HS-27A (cell line): Measurements from ENCODE around the gene SMIM38.
"Not testable (repeated sequence)": the region's sequence is repeated elsewhere in the genome, so short reads cannot be mapped to it uniquely, and the experiment has no call there.

Source experiments
- DNase-seq: peaks from one replicate; pipeline ENCODE4 v3.0.0-alpha.2; 2012; ENCODE audit warnings: low read depth, missing footprints

Gene SMIM38

DNA sequence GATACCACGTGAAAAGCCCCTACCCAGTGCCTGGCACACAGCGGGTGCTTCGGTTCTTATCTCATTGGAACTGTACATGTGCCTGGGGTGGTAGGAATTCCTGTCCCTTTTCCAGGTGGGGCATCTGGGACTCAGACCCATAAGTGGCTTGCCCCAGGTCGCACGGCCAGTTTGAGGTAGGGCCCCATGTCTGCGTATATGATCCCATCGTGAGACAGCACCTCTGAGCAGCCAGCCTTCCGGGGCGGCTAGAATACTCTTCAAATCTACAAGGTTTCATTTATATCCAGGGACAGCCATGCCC lies 33.5 kb upstream of the SMIM38 start:
- DNase-seq: no peak

DNA sequence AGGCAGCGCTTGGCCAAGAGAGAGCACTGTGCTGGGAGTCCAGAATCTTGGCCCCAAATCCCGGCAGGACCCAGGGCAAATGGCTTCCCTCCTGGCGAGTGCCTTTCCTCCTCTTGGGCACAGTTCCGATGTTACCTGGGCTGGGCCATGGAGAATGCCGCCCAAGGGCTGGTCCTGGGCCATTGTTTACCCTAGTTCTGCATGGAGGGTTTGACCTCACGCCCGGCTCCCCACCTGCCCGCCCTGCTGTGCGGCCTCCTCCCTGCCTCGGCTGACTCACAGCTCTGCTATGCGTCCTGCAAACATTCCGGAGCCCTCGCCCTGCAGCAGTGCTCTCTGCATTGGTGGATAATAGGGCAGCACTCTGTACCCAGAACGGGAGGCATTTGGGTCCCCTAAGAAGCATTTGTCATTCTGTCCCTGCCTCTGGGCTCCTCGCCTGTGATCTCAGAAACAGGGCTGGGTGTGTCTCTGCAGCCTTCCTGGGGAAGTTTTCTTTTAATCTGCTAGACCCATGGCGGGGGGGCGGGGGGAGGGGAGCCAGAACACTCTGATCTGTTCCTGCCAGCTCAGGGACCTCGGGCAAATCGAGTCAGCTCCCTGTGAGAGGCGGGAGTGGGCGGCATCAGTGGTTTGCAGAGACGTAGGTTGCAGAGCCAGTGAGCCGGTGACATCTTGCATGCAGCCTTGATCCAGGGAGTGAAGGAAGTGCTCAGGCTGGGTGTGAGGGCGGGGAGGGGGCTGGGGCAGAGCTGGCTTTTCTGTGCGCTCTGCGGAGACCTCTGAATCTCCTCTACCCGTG lies 32.9 kb upstream of the SMIM38 start:
- peak; percentile 89 for DNase-seq

DNA sequence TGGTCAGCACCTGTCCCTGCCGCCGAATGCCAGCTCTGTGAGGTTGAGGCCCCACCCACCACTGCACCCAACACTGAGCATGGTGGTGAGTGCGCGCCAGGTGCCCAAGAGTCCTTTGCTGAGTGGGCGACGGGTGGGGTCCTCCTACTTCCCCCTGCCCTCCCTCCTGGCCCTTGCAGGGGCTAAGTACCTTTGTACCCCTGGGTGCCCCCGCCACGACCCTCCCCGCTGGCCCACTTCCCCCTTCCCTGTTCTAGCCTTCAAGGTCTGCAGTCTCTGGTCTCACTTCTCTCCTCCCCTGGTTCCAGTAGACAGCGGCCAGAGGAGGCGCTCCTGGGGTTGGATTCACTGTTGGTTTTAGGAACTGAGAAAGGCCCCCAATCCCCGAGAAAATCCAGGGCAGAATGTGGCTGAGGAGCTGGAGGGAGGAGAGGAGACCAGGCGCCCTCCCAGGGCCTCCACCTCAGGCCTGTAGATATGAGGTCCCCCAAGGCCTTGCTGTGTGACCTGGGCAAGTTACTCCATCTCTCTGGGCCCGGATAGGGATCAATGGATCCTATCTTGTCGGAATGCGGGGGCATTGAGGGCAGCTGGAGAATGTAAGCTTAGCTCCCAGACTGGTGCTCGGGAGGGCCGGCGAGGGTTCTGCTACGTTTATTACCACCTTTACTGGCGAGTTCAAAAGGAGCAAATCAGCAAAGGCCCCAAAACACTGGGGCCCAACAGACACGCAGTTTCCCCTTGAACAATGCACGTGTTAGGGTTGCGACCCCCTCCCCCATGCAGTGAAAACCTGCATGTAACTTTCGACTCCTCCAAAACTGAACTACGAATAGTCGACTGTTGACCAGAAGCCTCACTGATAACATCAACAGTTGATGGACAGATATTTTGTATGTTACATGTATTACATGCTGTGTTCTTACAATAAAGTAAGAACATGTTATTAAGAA lies 31.9 kb upstream of the SMIM38 start:
- no peak for DNase-seq

DNA sequence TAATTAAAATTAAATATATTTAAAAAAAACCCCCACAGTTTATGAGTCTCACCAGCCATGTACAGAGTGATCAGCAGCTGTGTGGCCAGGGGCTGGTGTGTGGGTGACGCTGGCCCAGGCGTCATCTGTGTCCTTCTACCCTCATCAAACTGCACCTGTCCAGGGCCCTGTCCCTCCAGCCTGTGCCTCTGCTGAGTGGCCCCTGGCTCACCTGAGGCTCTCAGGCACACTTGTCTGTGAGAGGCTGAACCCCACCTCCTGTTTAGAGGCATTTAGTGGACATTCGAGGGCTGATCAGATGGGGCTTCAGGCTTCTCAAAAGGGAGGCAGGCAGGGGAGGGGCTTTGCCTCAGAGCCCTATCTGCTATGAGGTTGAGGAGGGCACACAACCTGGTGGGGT lies 29.9 kb upstream of the SMIM38 start:
- no peak for DNase-seq

DNA sequence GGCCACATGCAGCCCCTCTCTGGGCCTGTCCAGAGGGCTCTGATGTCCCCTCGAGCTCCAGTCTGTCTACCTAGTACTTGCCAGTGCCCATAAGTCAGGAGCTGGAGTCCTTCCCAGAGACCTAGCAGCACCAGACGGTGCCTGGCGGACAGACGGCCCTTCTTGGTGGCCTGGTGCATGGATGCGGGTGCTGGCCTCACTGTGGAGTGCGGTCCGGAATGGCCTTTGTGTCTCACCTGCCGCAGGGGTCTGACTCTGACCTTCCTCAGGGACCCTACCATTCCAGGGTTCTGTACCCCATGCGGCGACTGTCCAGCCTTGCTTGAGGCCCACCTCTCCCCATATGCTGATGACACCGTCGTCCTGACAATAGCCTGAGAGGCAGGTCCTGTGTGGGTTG lies 29.4 kb upstream of the SMIM38 start:
- no peak for DNase-seq

DNA sequence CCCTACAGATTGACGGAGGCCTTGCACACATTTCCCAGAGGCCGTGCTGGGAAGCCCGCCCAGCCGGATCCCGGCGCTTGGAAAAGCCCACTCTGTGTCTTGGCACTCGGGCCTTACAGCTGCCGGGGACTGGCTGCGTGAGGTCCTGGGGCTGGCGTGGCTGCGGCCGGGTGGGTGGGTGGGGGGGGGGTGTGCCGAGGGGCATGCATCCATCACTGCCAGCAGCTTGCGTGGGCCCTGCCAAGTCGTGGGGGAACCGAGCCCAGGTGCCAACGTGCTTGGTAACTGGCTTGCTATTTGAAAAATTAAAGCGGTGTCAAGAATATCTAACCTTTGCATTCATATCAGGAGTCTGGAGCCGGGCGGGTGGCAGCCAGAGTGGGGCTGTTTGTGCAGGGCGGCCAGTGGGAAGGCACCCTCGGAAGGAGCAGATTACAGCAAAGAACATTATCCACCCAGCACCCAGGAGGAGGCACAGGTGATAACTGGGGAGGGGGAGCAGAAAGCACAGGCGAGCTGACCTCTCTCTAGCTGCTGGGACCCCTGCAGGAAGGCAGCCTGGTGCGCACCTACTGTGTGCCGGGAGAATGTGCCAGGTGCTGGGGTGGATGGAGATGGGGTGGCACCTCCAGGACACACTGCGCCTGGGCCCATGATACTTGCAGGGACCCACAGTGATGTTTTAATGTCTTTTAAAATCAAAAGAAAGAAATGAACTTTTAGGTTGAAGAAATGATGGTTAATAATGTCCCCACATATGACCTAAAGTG lies 28.5 kb upstream of the SMIM38 start:
- no peak for DNase-seq

DNA sequence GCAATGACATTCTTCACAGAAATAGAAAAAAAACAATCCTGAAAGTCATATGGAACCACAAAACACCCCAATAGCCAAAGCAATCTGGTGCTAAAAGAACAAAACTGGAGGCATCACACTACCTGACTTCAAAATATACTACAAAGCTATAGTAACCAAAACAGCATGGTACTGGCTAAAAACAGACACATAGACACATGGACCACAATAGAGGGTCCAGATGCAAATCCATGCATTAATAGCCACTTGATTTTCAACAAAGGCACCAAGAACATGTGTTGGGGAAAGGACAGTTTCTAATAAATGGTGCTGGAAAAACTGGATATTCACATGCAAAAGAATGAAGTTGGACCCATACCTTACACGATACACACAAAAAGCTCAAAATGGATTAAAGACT lies 27.9 kb upstream of the SMIM38 start:
- DNase-seq: no peak

DNA sequence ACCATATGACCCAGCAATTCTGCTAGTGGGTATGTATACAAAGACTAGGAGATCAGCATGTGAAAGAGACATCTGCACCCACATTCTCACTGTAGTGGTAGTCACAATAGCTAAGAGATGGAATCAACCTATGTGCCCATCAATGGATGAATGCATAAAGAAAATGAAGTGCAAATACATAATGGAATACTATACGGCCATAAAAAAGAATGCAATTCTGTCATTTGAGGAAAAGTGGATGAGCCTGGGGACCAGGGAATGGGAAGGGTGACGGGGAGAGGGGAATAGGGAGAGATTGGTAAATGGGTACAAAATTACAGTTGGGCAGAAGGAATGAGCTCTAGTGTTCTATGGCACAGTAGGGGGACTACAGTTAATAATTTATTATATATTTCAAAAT lies 26.7 kb upstream of the SMIM38 start:
- DNase-seq: no peak

DNA sequence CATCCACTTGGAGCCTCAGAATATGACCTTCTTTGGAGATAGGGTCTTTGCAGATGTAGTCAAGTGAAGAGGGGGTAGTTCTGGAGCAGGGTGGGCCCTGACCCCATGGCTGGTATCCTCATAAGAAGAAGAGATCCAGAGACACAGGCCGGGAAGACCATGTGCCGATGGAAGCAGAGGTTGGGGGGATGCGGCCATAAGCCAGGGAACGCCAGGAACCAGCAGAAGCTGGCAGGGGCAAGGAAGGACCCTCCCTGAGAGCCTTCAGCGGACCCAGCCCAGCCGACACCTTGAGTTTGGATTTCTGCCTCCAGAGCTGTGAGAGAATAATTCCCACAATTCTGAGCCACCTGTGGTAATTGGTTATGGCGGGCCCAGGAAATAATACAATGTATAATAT lies 26.1 kb upstream of the SMIM38 start:
- no peak for DNase-seq

DNA sequence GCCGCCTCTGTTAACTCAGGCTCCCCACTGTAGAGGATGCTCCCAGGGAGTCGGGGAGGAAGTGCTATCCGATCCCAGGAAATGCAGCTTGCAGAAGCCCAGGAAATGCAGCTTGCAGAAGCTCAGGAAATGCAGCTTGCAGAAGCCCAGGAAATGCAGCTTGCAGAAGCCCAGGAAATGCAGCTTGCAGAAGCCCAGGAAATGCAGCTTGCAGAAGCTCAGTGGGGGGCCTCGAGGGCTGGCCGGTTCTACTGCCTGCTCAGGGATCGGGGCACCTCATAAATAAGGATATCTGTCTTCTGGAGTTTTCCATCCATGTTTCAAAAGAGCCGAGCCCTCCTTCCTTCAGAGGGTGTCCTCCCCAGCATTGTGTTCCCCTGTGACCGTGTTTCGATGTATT lies 25.1 kb upstream of the SMIM38 start:
- no peak for DNase-seq

DNA sequence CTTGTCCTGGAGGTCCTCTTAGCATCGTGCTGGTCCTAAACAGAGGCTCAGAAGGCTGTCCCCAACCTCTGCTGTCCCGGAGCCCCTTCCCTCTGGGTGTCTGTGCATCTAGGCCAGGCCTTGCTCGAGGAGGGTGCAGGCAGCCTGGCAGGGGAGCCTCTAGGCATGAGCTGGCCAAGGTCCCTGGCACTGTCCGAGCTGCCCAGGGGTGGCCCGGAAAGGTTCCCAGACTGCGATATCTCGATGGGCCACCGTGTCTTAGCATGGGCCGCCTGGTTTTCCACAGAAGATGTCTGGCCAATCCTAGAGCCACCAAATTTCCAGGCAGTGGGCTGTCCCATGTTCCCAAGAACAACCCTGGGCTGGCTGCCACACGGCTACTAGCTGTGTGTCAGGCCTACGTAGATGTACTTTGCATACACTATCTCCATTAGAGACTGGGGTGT lies 24.6 kb upstream of the SMIM38 start:
- no peak for DNase-seq

DNA sequence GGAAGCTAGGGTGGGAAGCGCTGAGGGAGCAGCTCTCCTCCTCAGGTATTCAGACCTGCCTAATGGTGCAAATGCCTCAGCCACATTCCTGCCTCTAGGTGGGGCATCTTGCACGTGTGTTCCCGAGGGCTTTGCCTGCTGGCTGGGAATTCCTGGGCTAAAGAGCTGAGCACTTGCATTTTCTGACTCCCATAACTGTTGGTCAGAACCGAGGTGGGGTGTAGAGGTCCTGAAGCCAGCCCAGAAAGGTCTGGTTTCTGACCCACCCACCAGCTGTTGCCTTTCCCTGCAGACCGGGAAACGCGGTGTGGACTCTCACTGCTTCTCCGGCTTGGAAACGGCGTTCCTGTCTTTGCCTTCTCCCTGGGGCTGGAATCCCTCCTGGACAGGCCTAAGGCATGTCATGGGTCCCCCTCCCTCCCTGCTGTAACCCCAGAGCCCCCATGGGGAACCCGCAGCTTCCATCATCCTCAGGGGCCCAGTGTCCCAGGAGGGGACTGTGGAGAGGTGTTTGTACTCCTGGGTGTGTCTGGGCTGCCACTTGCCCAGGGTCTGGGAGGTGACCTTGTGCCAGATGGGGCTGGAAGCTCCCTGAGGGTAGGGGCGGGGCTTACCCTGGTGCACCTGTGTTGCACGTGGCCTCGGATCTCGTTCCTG lies 24.0 kb upstream of the SMIM38 start:
- DNase-seq: peak; percentile 60

DNA sequence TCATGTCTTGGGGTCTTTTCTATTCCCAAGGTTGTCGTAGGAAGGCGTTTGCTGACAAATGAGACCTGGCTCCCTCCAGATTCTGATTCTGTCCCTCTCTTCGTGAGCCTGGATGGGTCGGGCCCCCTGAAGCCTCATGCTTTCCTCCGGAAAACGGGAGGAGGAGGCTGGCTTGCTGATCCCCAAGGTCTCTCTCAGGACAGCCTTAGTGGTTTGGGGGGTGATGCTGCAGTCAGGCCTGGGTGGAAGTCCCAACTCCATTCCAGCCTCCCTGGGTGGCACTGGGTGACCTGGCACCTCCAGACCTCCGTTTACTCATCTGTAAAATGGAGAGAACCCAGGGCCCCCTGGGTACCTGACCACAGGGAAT lies 23.4 kb upstream of the SMIM38 start:
- no peak for DNase-seq

DNA sequence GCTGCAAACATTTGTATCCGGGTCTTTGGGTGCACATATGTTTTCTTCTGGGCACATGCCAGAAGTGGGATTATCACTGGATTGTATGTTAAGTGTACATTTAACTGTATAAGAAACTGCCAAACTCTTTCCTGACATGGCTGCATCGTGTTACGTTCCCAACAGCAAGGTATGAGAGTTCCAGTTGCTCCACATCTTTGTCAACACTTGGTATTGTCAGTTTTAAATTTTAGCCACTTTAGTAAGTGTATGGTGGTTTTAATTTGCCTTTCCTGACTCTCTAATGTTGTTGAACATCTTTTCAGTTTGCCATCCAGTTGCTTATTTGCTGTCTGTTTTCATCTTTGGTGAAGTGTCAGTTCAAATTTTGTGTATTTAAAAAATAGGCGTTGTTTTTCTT lies 22.5 kb upstream of the SMIM38 start:
- no peak for DNase-seq

DNA sequence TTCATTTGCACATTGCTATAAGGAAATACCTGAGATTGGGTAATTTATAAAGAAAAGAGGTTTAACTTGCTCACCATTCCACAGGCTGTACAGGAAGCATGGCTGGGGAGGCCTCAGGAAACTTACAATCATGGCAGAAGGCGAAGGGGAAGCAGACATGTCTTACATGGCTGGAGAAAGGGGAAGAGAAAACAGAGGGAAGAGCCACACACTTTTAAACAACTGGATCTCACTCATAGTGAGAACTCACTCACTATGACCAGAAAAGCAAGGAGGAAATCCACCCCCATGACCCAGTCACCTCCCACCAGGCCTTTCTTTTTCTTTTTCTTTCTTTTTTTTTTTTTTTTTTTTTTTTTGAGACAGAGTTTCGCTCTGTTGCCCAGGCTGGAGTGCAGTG lies 21.6 kb upstream of the SMIM38 start:
- not testable (repeated sequence) for DNase-seq

DNA sequence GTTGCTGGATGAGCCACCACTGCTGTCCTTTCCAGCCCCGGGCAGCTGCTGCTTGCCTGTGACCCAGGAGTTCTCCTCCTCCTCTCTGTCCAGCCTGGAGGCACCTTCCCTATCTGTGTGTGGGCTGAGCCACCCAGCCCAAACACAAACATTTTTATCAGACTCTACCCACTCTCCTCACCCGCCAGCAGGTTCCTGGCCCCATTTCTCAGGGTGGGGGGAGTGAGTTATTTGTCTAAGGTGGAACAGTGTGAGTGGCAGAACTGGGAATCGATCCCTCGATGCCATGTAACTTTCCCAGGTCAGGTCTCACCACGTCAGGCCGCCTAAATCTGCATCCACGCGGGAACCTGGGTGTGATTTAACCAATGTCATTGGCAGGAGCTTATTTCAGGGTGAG lies 20.8 kb upstream of the SMIM38 start:
- DNase-seq: no peak

DNA sequence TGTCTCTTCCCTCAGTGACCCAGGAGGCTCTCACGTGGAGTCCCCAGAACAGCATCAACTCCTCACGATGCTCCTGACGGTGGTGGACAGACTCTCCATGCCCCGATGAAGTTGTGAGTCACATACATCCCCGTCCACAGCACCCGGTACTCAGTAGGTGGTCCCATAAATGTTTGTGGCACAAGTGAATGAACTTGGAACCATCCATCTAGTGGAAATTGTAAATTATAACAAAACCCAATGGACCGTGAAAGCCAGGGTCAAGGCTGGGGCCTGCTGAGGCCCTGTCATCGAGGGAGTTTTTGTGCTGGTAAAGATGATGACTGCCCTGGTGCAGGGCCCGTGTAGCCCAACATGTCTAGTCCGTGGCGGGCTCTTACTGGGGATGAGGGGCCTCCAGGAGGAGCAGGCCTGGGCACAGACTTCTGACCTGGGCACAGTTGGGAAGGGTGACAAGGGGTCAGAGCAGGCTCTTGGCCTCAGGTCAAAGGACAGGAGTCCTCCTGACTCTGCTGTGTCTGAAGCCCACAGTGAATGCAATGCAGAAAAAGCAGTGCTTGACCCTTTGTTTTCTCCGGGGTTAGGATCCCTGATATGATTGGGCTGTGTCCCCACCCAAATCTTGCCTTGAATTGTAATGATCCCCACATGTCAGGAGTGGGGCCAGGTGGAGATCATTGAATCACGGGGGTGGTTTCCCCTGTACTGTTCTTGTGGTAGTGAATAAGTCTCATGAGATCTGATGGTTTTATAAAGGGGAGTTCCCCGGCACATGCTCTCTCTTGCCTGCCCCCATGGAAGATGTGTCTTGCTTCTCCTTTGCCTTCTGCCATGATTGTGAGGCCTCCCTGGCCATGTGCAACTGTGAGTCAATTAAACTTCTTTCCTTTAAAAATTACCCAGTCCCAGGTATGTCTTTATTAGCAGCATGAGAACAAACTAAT lies 20.0 kb upstream of the SMIM38 start:
- no peak for DNase-seq

DNA sequence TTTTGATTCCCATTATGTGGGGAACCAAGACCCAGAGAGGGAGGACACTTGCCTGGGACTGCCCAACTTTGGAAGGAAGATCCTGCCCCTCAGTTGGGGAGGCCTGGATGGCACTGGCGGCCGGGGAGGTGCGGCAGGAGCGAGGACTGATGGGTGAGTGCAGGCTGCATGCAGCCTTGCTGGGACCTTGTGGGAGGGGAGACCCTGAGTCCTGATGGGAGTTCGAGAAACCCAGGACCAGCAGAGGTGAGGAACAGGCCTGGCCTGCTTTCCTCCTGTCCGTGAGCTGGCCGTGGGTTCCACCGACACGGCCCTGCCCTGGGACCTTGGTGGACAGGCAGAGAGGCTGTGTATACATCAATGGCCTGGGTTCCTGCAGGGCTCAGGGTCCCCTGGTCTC lies 19.3 kb upstream of the SMIM38 start:
- no peak for DNase-seq

DNA sequence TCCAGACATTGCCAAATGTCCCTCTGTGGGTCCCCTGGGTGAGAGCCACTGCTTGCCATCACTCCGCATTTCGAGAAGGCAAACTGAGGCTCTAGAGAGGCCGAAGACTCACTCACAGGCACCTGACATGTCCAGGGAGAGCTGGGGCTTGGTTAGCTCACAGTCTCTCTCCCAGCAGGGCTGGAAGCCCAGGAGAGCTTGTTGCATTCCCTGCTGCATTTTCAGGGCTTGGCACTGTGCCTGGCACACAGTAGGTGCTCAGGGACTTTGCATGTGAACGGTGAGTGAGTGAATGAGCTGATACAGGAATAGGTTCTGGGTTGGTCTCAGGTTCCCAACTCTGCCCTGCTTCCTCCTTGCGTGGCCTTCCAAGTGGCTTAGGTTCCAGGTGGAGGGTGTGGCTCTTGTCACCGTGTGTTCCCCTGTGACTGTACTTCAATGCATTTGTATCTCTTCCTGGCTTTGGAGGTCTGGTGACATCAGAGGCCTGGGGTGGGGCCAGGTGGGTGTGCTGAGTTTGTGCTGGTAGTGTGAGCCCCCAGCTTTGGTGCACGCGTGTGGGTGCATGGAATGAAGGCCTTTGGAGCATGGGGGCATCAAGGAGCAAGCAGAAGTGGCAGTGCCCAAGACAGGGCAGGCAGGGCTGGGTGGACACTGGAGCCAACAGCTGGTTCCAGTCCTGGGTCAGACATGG lies 18.4 kb upstream of the SMIM38 start:
- DNase-seq: no peak

DNA sequence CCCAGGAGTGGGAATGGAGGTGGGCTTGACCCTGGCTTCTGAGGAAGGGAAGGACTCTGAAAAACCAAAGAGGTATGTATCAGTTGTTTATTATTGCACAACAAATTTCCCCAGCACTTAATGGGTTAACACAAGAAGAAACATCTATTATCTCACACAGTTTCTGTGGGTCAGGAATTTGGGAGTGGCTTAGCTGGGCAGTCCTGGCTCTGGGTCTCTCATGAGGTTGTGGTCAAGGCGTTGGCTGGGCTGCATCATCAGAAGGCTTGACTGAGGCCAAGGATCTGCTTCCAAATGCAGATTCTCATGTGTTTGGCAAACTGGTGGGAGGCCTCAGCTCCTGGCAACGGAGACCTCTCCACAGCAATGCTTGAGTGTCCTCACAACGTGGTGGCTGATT lies 17.5 kb upstream of the SMIM38 start:
- peak; percentile 72 for DNase-seq
